GM21447 (cell line): ENCODE data around the gene GPR153.

Source experiments
- ATAC-seq: cut with Tn5 transposase; IDR thresholded peaks from one replicate; pipeline ENCODE4 v1.9.1; 2021; ENCODE audit not compliant: unreplicated experiment

GPR153 gene

DNA sequence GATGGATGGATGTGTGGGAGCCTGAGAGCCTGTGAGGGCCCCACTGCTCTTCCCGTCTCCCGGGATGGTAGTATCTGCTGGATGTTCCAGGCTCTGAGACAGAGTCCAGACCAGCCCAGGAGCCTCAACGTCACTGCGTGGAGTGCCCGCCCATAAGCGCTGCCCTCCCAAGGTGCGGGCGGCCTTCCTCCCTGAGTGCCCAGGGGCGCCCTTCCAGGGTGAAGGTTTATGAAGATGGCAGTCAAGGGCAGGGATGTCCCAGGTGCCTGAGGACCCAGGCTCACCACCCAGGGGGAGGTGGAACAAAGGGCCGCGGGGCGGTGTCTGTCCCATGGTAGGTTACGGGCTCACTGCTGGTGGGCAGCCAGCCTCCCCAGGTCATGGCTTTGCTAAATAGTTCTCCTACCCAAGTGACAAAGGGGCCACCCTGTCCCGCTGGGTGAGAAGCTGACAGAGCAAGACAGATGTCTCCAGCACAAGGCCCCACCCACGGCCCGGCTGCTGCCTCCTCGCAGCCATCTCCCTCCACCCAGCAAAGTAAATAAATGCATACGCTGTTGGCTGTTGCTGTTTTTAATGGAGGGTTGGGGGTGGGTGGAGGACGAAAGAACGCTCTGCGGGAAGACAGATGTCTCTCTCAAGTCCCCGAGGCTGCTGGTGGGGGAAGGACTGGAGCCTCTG is 9.0 kb upstream of the GPR153 start:
- ATAC-seq, result no peak

DNA sequence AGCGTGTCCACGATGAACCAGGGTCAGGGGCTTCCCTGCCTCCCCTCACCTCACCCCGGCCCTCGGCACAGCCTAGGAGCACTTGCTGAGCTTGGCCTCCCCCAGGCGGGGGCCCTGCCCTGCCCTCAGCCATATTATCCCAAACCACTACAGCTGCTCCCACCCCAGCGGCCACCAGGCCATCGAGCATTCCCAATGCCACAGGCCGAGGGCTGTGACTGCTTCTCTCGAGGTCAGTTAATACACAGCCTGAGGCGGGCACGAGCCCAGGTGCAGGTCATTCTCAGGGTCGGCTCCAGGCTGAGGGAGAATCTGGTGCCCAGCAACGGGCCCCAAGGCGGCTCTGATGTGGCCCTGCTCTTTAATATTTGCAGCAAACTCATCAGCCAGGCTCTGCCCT is 8.4 kb upstream of the GPR153 start:
- no peak for ATAC-seq

DNA sequence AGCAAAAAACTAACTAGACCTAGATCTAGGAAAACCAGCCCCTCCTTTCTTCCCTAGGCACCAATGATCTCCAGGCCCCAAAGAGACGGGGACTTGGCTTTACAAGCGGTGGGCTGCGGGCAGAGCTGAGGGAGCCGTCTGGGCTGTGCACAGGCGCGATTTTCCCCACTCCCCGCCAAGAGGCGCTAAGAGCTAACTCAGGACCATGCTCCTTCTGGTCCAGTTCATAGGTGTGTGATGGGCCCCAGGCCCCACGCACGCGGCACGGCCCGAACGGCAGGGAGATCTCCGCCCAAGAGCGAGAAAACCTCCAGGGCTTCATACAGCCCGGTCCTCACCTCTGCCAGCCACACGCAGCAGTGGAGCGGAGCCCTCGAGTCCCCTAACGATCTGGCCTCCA is 7.5 kb upstream of the GPR153 start:
- ATAC-seq, result no peak

DNA sequence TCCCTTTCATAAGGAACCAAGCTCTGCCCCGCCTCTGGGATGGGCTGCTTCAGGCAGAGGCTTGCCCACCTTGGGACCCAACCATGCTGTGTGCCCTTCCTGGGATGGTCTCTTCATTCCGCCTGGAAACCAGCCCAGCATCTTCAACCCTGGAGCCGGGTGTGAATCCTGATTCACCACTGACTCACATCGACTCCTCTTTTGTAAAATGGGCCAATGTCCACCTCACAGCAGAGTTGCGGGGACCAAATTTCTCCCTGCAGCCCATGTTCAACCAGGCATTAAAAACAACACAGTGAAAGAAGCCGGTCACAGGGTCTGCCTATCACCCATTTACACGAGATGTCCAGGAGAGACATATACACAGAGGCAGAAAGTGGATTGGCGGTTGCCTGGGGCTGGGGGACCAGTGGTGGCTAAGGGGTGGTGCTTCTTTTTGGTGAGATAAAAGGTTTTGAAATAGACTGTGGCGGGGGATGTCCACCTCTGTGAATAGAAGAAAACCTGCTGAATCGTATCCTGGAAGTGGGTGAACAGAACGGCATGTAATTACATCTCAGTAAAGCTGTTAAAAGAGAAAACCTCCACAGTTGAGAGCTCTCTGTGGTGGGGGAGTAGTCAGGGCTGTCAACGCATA is 6.9 kb upstream of the GPR153 start:
- no peak for ATAC-seq

DNA sequence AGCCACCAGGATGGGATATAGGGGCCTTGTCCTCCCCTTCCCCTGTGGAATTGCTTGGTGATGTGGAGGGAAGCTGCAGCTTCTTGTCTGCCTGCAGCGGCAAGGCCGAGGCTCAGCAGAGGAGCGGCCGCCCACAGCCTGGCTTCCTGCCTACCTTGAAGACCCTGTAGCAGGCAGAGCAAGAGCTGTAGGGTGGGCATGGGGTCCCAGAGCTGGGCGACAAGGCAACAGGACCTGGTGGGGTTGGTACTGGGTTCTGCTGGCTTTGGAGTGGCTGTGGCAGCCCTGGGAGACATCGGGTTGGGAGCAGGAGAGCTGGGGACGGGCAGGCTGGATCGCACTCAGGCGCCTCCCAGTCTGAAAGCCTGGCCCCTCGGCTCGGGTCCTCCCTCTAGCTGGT is 5.7 kb upstream of the GPR153 start:
- ATAC-seq, result no peak

DNA sequence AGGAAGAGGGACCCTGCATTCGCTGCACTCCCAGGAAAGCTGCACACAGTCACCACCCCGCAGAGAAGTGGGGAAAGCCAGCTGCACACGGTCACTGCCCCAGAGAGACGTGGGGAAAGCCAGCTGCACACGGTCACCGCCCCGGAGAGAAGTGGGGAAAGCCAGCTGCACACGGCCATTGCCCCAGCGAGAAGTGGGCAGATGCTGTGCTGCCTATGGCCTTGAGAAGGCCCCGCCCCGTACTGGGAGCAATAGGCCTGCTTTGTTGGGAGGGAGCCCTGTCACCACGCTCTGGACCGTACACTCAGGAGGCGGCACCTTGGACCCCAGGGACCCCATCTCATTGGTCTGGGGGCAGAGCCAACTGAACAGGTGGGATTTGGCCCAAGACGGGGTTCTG is 4.3 kb upstream of the GPR153 start:
- no peak for ATAC-seq

DNA sequence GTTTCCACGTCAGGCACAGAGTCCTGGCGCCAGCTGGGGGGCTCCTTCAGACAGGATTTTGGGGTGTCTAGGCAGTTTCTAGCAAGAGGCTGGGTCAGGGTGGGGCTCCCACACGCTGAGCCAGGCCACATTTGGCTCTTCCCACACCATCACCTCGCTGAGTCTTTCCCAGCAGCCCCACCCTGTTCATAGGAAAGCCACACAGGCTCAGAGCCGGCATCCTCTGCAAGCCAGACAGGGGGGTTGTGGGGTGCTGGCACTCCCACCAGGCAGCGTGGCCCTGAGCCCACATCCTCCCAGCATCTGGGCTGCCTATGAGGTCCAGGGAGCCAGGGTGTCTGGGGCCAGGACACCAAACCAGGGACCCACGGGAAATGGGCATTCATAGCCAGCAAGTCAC is 2.8 kb upstream of the GPR153 start:
- no peak for ATAC-seq

DNA sequence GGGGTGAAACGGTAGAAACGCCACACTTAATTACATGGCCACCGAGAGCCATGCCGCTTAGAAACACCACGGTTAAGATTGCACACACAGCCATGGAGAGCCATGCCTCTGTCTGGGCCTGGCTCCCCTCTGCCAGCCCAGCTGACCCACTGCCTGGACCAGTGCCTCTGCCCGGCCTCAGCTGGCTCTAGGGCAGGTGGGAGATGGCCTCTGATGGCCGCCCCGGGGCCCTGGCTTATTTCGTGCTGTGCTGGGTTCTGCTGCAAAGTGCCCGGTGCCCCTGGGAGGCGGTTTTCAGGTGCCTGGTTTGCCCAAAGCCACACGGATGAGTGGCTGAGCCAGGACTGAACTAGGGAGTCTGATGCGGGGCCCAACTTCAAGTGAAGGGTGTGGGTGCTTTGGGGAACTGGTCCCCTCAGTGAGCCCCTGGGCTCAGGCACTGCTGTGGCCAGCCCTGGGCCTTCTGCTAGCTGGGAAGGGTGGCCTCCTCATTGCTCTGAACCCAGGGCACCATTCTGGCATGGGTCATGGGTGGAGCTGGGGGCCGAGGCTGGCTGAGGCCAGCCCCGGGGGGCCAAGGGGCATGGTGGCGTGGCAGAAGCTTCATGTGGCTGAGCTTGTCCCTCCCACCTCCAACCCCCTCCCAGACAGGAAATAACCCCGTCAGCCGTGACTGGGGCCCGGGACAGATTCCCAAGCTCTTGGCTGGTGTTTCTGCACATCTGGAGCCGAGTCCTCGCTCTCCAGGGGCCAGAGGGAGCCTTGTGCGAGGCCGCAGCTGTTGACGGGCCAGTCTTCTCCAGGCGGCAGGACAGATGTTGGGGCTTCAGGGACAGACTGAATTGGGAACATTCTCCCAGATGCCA is 1.9 kb upstream of the GPR153 start:
- no peak for ATAC-seq

DNA sequence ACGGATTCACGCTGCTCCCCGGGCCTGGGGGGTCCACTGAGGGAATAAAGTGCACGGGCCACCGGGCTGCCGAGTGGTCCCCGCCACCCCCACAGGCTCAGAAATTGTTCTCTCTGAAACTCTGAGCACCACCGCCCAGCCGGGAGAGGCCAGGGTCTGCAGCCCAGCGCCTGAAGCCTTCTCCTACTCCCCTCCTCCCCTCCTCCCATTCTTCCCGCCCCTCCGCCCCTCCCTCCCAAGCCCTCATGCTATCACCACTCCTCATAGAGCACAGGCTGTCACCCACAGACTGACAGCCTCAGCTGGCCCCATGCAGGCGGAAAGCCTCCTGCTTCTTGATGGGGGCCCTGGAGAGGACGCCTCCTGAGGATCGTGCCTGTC is 707 bp upstream of the GPR153 start:
- no peak for ATAC-seq

DNA sequence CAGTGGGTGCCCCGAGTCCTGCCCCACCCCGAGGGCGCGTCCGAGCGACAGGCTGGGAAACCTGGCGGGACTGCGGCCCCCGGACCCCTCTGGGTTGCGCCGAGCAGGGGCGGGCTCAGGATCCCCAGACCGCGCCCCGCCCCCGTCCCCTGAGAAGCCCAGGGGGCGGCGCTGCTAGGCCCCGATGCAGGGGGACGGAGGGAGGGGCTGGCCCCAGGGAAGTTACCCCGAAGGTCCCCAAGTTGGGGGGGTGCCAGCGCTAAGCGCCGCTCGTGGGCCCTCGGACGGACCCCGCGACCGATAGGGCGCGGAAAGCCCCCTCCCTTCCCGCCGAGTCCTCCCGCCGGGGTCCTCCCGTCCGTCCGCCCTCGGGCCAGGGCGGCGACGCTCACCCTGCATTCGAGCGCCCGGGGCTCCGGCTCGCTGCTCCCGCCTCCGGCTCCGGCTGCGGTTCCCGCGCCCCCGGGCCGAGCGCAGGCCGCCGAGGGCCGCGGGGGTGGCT is 414 bp downstream of the GPR153 start:
- no peak for ATAC-seq

DNA sequence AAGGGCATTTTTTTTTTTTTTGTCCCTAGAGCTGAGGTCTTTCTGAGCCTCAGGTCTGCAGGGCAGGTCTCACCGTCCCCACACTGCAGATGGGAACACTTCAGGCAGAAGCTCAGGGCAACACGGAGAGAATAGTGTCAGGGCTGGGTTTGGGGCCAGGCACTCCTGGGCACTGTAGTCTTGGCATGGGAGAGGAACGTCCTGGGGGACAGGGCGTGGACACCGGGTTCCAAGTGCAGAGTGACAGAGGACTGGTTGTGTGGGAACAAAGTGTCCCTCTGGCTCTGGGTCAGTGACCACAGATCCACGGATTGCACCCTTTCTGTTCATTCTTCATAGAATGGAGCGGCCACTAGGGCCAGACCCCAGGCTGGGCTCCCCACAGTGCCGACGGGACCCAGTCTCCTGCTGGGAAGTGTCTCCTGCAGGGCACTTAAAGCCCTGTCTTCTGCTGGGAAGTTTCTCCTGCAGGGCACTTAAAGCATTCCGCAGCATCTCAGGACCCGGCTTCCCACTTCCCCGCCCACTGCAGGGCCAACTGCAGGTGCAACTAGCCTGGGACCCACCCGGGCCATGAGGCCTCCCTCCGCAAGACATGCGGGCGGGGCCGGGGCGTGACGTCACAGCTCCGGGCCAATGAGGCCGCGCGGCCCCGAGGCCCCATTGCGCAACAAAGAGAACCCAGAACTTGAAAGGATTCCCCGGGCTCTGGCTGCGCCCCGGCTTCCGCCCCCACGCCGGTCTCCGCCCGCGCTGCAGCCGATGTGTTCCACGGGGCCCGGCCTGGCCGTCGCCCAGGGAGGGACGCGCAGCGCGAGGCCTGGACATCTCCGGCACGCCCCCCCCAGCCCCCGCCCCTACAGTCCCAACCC is 1.2 kb downstream of the GPR153 start:
- no peak for ATAC-seq

DNA sequence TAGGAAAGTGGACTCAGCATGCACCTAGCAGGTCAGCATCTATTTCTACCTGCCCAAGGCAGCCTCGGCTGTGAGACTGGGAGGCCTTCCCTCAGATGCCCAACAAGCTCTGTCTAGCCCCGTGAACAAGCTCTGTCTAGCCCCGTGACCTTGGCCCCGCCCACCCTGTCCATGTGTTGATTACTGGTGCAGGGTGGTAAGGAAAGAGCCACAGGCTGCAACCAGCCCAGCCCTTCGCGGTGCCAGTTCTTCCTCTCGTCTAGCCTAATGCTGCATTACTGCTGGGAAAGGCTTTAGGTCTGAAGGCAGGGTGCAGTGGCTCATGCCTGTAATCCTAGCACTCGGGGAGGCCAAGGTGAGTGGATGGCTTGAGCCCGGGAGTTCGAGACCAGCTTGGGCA is 2.2 kb downstream of the GPR153 start:
- ATAC-seq, result no peak

DNA sequence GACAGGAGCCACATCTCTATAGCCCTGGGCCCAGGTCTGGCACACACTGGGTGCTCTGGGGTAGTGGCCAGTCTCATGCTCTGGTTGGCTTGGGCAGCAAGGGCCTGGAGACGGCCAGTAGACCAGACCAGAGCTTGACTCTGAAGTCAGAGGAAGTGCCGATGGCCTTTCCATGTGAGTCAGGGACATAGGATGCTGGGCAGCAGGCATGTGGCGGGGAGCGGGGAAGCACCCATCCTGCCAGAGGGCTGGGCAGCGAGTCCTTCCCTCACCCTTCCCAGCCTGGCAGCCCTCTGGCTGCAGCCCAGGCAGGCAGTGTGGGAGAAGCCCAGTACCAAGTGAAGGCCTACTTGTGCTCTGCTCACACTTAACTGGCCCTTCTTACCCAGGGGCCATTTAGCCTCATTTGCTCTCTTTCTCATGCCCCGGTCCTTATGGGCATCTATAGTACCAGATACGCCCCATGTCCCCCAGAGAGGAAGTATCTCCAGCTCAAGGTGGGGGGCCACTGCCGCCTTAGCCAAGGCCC is 3.3 kb downstream of the GPR153 start:
- ATAC-seq, result no peak

DNA sequence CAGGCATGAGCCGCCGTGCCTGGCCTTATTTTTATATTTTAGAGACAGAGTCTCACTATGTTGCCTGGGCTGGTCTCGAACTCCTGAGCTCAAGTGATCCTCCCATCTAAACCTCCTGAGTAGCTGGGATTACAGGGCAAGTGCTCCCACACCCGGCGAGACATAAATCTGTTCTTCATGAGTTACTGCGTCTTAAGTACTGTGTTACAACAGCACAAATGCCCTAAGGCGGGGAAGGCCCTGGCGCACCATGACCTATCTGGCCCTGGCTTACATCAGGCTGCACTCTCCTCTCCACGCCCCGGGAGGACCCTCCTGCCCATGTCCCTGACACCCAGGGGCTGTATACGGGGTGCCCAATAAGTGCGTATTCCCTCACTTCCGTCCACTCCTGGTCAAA is 4.3 kb downstream of the GPR153 start:
- ATAC-seq, result no peak

DNA sequence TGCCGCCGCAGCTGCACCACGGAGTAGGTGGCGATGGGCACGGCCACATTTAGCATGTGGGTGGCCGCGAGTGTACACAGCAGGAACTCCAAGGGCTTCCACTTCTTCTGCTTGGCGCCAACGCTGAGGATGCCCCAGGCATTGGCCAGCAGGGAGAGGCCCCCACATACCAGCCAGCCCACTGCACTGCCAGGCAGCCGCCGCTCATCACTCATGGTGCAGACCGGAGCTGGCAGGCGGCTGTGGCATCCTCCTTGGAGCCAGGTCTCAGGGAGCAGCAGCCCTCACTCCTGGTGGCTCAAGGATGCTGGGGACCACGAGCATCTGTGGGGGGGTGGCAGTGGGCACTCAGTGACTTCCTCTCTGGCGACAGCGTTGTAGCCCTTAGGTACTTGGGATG is 6.2 kb downstream of the GPR153 start:
- no peak for ATAC-seq

DNA sequence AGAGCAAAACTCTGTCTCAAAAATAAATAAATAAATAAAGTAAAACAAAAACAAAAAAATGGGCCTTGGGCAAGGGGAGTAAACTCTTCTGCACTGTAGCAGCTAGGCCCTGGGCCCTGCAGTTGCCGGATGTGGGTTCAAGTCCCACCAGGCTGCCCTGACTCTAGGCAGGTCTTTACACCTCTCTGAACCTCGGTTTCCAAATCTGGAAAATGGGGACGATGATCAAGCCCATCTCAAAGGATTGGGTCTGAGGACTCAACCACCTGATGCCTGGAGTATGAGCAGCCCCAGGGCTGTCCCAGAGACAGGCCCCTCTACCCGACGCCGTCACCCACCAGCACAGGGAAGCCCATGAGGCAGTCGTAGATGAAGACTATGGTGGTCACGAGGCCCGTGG is 7.5 kb downstream of the GPR153 start:
- no peak for ATAC-seq

DNA sequence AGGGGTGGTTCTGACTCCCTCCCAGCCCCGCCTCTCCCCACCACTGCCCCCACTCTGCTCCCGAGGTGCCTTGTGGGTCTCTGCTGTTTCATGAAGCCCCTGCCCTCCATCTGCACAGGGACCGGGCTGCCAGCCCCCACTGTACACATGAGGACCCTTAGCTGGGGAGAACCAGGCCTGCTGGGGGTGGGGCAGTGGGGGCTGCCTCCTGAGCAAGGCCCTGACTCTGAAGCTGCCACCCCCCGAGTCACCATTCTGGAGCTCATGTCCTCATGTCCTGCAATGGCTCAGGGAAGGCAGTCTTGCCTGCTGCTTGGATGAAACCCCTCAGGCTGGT is 8.6 kb downstream of the GPR153 start:
- no peak for ATAC-seq

DNA sequence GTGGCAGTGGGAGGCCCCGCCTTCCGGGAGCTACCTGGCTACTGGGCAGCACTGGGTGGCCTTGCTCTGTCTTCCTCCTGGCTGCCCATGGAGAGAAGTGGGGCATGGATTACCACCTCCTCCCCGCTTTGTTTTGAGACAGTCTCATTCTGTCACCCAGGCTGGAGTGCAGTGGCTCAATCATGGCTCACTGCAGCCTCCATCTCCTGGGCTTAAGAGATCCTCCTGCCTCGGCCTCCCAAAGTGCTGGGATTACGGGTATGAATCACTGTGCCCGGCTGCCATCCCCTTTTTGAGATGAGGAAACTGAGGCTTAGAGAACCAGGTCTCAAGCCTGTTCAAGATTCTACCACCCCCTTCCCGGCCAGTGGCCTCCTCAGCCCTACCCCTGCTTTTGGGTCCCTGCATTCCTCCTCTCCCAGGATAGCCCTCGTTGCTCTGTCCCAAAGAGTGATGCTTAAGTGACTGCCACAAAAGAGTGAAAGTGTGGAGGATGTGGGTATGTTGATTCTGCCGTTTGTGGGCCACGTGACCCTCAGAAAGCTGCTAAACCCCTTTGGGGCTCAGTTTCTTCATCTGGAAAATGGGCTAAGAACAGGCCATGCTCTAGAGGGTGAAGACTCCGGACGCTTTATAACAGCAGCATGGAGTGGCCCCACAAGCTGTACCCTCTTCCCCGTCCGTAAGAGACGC is 9.1 kb downstream of the GPR153 start:
- no peak for ATAC-seq

DNA sequence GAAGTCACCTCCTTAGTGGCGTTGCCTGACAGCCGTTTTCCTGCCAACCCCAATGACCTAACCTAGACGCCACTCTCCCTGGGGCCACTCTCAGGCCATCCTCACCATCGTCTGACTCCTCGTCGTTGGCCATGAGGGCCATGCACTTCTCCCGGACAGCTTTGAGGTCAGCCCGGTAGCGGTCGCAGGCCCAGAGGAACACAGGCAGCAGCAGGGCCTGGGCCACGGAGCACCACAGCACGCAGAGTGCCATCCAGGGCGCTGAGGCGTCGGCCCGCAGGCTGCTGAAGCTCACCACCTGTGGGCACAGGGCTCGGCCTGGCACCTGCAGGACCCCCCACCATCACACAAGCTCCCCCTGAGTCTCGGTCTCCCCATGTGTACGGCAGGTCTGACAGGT is 9.7 kb downstream of the GPR153 start:
- no peak for ATAC-seq
